H9 (cell line): ENCODE results near the gene FAM193B. TPM values are rescaled to one million over a fixed set of nuclear protein-coding genes. Genes with fewer than 3 reads are reported as not detected.

Experiments
- DNase-seq: peaks from one replicate; pipeline ENCODE4 v3.0.0-alpha.2; 2017
- H2AFZ ChIP-seq: one replicate; pipeline ENCODE4 v1.6.1; 2013; ENCODE audit warnings: mild to moderate bottlenecking, low read length, control low read depth, moderate library complexity
- H2AK5ac ChIP-seq: 2 replicates; pipeline ENCODE4 v1.6.1; 2013; ENCODE audit warnings: low read length, control low read depth, mixed read lengths; ENCODE audit not compliant: insufficient read length
- H2BK120ac ChIP-seq: one replicate; pipeline ENCODE4 v1.6.1; 2013; ENCODE audit warnings: low read depth, mild to moderate bottlenecking, low read length, control low read depth, inconsistent platforms; ENCODE audit not compliant: poor library complexity, severe bottlenecking
- H2BK12ac ChIP-seq: 2 replicates; pipeline ENCODE4 v1.6.1; 2013; ENCODE audit warnings: low read length, control low read depth, mixed read lengths, low read depth; ENCODE audit not compliant: insufficient read length
- H2BK15ac ChIP-seq: 2 replicates; pipeline ENCODE4 v1.6.1; 2013; ENCODE audit warnings: low read depth, low read length, control low read depth
- H2BK20ac ChIP-seq: one replicate; pipeline ENCODE4 v1.6.1; 2013; ENCODE audit warnings: low read depth, mild to moderate bottlenecking, low read length, control low read depth, inconsistent platforms; ENCODE audit not compliant: poor library complexity, severe bottlenecking
- H2BK5ac ChIP-seq: 2 replicates; pipeline ENCODE4 v1.6.1; 2013; ENCODE audit warnings: low read length, control low read depth, mixed read lengths; ENCODE audit not compliant: insufficient read length
- H3K14ac ChIP-seq: 2 replicates; pipeline ENCODE4 v1.6.1; 2013; ENCODE audit warnings: low read length, control low read depth; ENCODE audit not compliant: insufficient read depth
- H3K18ac ChIP-seq: 2 replicates; pipeline ENCODE4 v1.6.1; 2013; ENCODE audit warnings: low read depth, mild to moderate bottlenecking, mixed read lengths, low read length, control low read depth; ENCODE audit not compliant: insufficient read length
- H3K23ac ChIP-seq: 2 replicates; pipeline ENCODE4 v1.6.1; 2013; ENCODE audit warnings: low read length, control low read depth, mixed read lengths, low read depth; ENCODE audit not compliant: insufficient read length
- H3K23me2 ChIP-seq: 2 replicates; pipeline ENCODE4 v1.6.1; 2013; ENCODE audit warnings: low read depth, mild to moderate bottlenecking, mixed read lengths, low read length, control low read depth; ENCODE audit not compliant: insufficient read length, poor library complexity, severe bottlenecking
- H3K27ac ChIP-seq: 2 replicates; pipeline ENCODE4 v1.5.1; 2013; ENCODE audit warnings: low read length, control low read depth, mixed read lengths, low read depth; ENCODE audit not compliant: insufficient read length
- H3K27me3 ChIP-seq: 2 replicates; pipeline ENCODE4 v1.6.1; 2013; ENCODE audit warnings: low read length, control low read depth, inconsistent platforms; ENCODE audit not compliant: insufficient read depth
- H3K4ac ChIP-seq: 2 replicates; pipeline ENCODE4 v1.6.1; 2013; ENCODE audit warnings: low read depth, mild to moderate bottlenecking, control low read depth, inconsistent platforms, low read length, moderate library complexity
- H3K4me1 ChIP-seq: 2 replicates; pipeline ENCODE4 v1.6.1; 2013; ENCODE audit warnings: low read length, control low read depth, inconsistent platforms; ENCODE audit not compliant: insufficient read depth
- H3K4me2 ChIP-seq: 2 replicates; pipeline ENCODE4 v1.6.1; 2013; ENCODE audit warnings: low read length, control low read depth, mixed read lengths; ENCODE audit not compliant: insufficient read length, insufficient read depth
- H3K56ac ChIP-seq: 2 replicates; pipeline ENCODE4 v1.6.1; 2013; ENCODE audit warnings: low read depth, mild to moderate bottlenecking, mixed read lengths, low read length, control low read depth; ENCODE audit not compliant: insufficient read length
- H3K79me1 ChIP-seq: 2 replicates; pipeline ENCODE4 v1.6.1; 2013; ENCODE audit warnings: low read depth, mild to moderate bottlenecking, moderate library complexity, low read length, control low read depth, inconsistent platforms; ENCODE audit not compliant: insufficient read depth, poor library complexity, severe bottlenecking
- H3K79me2 ChIP-seq: 2 replicates; pipeline ENCODE4 v1.6.1; 2013; ENCODE audit warnings: low read length, control low read depth, inconsistent platforms; ENCODE audit not compliant: insufficient read depth
- H3K9ac ChIP-seq: 2 replicates; pipeline ENCODE4 v1.6.1; 2013; ENCODE audit warnings: low read length, control low read depth, mixed read lengths; ENCODE audit not compliant: insufficient read length; ENCODE audit errors: extremely low read depth
- H3K9me3 ChIP-seq: one replicate; pipeline ENCODE4 v1.6.1; 2013; ENCODE audit warnings: low read depth, low read length, inconsistent platforms; ENCODE audit not compliant: control insufficient read depth
- H3T11ph ChIP-seq: one replicate; pipeline ENCODE4 v1.6.1; 2013; ENCODE audit warnings: mild to moderate bottlenecking, low read length, control low read depth, inconsistent platforms
- H4K20me1 ChIP-seq: one replicate; pipeline ENCODE4 v1.6.1; 2013; ENCODE audit not compliant: control insufficient read depth, insufficient read length, insufficient read depth
- H4K5ac ChIP-seq: 2 replicates; pipeline ENCODE4 v1.6.1; 2013; ENCODE audit warnings: low read depth, mild to moderate bottlenecking, mixed read lengths, low read length, control low read depth; ENCODE audit not compliant: insufficient read length
- H4K8ac ChIP-seq: replicated peaks from 2 replicates; pipeline ENCODE4 v1.6.1; 2013; ENCODE audit warnings: low read length, control low read depth, mixed read lengths, low read depth; ENCODE audit not compliant: insufficient read length
- H4K91ac ChIP-seq: 2 replicates; pipeline ENCODE4 v1.6.1; 2013; ENCODE audit warnings: low read depth, mild to moderate bottlenecking, moderate library complexity, mixed read lengths, low read length, control low read depth; ENCODE audit not compliant: insufficient read length
- H3K27ac Mint-ChIP-seq, 3 experiments: 2 replicates in 2 of 3; 3 replicates in 1 of 3; pipeline ENCODE4 v1.8.0; 2020 to 2021; ENCODE audit warnings: mixed read lengths in 3 of 3, mild to moderate bottlenecking in 1 of 3, moderate library complexity in 1 of 3
- H3K27me3 Mint-ChIP-seq: 2 replicates; pipeline ENCODE4 v1.8.0; 2021; ENCODE audit warnings: low read depth, mild to moderate bottlenecking, moderate library complexity, mixed read lengths
- H3K36me3 Mint-ChIP-seq, 3 experiments: 2 replicates in 2 of 3; 3 replicates in 1 of 3; pipeline ENCODE4 v1.8.0; 2020 to 2021; ENCODE audit warnings: low read depth in 3 of 3, mixed read lengths in 3 of 3; ENCODE audit not compliant: insufficient read depth in 1 of 3
- H3K4me1 Mint-ChIP-seq, 2 experiments: 2 replicates each; pipeline ENCODE4 v1.8.0; 2020; ENCODE audit warnings: mixed read lengths in 2 of 2
- H3K4me3 Mint-ChIP-seq, 2 experiments: 2 replicates in 1 of 2; 3 replicates in 1 of 2; pipeline ENCODE4 v1.8.0; 2020 to 2021; ENCODE audit warnings: mild to moderate bottlenecking in 2 of 2, mixed read lengths in 2 of 2, moderate library complexity in 1 of 2
- H3K9me3 Mint-ChIP-seq, 2 experiments: 2 replicates in 1 of 2; 3 replicates in 1 of 2; pipeline ENCODE4 v1.8.0; 2020; ENCODE audit warnings: mild to moderate bottlenecking in 2 of 2, mixed read lengths in 2 of 2, moderate library complexity in 1 of 2
- WGBS: extraction: QIAGEN DNeasy Blood & Tissue Kit; methylation state at CpG from one replicate; pipeline ENCODE4 v1.1.7; 2013; ENCODE audit warnings: missing lambda C conversion rate, low lambda C conversion rate, mixed read lengths; ENCODE audit not compliant: insufficient read length; ENCODE audit errors: extremely low coverage; 5-methylcytosine and 5-hydroxymethylcytosine counted together
- total RNA-seq: library from RNA; stranded (reverse); gene quantifications from 2 replicates; pipeline ENCODE4 v1.2.1, GENCODE V29; 2021
- TF ChIP-seq, protein P1 (sequence below): fragments of 200-600 bp; sonication (generic); conservative IDR thresholded peaks from 3 replicates; pipeline ENCODE4 v1.8.0; 2021; ENCODE audit warnings: antibody characterized with exemption, mild to moderate bottlenecking

The FAM193B gene
- total RNA-seq, 1 experiment from 2014 or later, result 71.5 TPM

DNA sequence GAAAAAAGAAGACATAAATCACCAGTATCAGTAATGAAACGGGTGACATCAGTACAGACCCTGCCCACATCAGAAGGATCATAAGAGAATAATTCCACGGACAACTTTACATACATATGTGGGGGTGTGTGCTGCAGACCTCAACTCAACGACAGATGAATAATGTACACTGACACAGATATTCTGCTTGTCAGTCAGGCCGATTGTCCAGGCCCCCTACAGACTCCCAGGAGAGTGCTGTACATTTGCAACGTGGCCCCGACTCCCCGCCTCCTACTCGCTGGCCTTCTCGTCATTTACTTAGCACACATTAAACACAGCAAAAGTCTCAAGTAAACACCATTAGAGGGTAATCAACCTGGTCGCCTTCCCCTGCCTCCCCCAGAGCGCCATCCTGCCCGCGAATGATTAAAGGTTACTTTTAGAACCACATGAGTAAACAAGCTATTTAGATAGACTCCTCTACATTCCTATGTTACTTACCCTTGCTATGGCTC, 34.1 kb upstream of the FAM193B start:
- Histone ChIP-seq H2BK12ac (no peak overlapping the region), H3K14ac (no peak overlapping the region; the same call in 1 of the 2 replicates), H4K5ac (no peak overlapping the region), H3K4me2 (no peak overlapping the region), H3K27me3 (no peaks in the 10 kb centered on the region; the same call in 1 of the 2 replicates), H3K4ac (no peak overlapping the region), H2AFZ (no peak overlapping the region), H3K23ac (no peak overlapping the region), H2BK15ac (no peak overlapping the region), H4K20me1 (no peaks in the 10 kb centered on the region), H3K4me1 (no peaks in the 10 kb centered on the region), H3K9me3 (no peaks in the 10 kb centered on the region), H2BK120ac (no peak overlapping the region), H2AK5ac (no peak overlapping the region), H3K79me2 (no peaks in the 10 kb centered on the region), H3K79me1 (no peaks in the 10 kb centered on the region), H3K56ac (no peak overlapping the region), H3K27ac (no peak overlapping the region), H3K18ac (no peak overlapping the region), H3K9ac (no peak overlapping the region), H3T11ph (no peak overlapping the region), H3K23me2 (peaks cover 6% of the 10 kb centered on the region), H4K91ac (no peak overlapping the region), H2BK20ac (no peak overlapping the region), H4K8ac (no peak overlapping the region), H2BK5ac (no peak overlapping the region)
- Mint-ChIP-seq H3K9me3 (no peaks in the 10 kb centered on the region), H3K4me3 (no peak overlapping the region), H3K27ac (no peak overlapping the region), H3K36me3 (peaks cover 1 to 9% (median 4%) of the 10 kb centered on the region in 3 experiments; a peak in 6 of 7 replicates), H3K27me3 (peaks cover 46% of the 10 kb centered on the region), H3K4me1 (peaks cover 2 to 9% of the 10 kb centered on the region in 2 experiments; a peak in 3 of 4 replicates)
- DNase-seq, result no peak
- TF ChIP-seq, protein P1, sequence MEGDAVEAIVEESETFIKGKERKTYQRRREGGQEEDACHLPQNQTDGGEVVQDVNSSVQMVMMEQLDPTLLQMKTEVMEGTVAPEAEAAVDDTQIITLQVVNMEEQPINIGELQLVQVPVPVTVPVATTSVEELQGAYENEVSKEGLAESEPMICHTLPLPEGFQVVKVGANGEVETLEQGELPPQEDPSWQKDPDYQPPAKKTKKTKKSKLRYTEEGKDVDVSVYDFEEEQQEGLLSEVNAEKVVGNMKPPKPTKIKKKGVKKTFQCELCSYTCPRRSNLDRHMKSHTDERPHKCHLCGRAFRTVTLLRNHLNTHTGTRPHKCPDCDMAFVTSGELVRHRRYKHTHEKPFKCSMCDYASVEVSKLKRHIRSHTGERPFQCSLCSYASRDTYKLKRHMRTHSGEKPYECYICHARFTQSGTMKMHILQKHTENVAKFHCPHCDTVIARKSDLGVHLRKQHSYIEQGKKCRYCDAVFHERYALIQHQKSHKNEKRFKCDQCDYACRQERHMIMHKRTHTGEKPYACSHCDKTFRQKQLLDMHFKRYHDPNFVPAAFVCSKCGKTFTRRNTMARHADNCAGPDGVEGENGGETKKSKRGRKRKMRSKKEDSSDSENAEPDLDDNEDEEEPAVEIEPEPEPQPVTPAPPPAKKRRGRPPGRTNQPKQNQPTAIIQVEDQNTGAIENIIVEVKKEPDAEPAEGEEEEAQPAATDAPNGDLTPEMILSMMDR, result no peak
- no CpG with 5 or more reads among the region's 13 CpGs for WGBS
